CD4-positive, alpha-beta T cell treated with Interleukin-21 for 1 hour (primary cell): ENCODE data around the gene SLC25A18.
"Not testable (repeated sequence)": the region's sequence is repeated elsewhere in the genome, so short reads cannot be mapped to it uniquely, and the experiment has no call there.

ENCODE experiments used
- DNase-seq: peaks from one replicate; pipeline ENCODE4 v3.0.0-alpha.2; 2020

The SLC25A18 gene

DNA sequence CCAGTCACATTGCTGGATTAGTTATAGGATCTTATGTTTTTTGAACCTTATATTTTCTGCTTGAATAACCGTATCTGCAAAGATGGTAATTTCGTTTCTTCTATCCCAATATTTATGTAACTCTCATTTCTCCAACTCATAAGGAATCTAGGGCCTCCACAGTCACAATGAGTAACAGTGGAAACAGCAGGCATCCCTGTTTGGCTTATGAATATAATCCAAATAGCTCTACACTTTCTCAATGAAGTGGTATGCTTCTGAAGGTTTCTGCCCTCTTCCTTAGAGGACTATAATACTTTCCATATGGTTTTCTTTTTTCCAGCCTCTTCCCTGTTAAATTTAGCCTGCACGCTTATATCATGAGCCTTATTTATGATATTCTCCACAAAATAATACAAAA is 48.8 kb downstream of the SLC25A18 start:
- DNase-seq: no peak

DNA sequence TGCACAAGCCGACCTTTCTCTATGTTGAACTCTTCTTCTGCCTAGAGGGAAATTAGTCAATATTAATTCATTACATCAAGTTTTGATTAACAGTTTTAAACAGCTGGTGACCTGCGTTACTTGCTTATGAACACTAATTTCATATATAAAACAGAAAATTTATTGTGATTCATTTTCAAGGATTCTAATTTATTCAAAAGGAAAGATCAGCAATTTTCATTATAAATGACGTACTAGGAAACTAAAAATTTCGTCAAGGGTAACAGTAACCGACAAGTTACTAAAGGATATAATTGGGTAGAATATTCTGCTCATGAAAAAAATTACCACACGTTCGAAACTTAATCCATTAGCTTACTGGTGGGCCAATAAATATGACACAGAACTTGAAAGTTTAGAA is 50.0 kb downstream of the SLC25A18 start:
- DNase-seq: no peak

DNA sequence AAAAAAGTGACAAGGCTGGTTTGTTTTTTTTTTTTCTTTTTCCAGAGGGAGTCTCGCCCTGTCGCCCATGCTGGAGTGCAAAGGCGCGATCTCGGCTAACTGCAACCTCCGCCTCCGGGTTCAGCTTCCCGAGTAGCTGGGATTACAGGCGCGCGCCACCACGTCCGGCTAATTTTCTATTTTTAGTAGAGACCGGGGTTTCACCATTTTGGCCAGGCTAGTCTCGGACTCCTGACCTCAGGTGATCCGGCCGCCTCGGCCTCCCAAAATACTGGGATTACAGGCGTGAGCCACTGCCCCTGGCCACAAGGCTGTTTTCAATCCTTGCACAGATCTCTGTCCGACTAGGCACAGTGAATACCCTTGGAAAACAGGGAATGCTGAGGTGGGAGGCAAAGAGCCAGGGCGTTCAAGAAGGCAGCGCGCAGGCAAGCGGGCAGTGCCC is 64.7 kb downstream of the SLC25A18 start:
- DNase-seq: no peak

DNA sequence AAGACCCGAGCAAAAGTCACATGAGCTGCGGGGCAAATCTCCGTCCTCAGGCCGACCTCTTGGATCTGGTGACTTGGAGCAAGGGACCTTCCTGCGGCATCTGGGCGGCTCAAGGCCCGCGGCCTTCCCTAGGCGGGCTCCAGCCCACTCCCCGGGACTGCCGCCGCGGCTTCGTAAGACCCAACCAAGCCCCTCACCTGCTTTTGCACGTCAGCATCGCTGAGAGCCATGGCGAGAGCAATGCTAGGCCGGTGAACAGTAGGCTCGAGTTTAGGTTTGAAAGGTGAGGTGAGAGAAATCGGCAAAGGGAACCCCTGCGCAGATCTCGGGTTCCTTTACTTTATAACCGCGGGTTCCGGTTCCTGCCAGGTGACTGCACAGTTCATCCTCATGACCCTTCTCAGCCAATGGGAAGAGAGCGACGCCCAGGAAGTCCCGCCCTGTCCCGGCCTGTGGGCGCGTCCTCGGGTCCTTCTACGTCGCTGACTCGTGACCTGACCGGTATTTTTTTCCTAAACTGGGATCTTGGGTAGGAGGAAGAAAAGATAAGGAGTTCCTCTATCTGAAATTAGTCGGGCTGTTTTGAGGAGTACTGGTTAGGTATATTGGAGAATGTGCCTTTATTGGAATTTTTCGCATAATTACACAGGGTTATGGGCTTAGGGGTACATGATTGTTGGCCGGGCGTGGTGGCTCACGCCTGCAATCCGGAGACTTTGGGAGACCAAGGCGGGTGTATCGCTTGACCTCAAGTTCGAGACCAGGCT is 65.3 kb downstream of the SLC25A18 start, which contains the start of gene ATP6V1E1:
Gene ATP6V1E1, minus strand, starts transcription at position 344 of the 767 bp plus-strand sequence. Its CDS starts 114 bp downstream, at position 230.
- DNase-seq: peak; percentile 97

DNA sequence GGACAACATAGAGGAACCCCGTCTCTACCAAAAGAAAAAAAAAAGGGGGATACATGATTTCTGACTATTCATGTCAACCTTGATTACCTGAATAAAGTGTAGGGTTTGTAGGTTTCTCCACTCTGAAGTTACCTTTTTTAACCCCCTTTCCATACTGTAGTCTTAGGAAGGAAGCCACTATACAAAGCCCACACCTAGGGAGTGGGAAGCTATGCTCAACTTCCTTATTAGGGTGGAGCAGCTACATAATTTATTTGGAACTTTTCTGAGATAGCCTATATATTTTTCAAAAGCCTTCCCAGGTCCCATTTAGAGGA is 65.8 kb downstream of the SLC25A18 start:
- no peak for DNase-seq

DNA sequence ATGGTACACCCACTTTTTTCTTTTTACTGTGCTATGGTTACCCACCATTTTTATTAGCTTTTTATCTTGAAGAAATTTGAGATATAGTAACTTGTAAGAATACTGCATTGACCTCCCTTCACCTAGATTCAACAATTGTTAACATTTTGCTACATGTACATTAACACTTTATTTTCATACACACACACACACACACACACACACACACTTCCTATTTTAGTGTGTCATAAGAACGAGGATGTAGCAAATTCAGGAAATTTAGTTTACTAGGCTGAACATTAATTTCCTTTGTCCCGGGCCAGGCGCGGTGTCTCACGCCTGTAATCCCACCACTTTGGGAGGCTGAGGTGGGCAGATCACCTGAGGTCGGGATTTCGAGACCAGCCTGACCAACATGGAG is 66.3 kb downstream of the SLC25A18 start:
- no peak for DNase-seq

DNA sequence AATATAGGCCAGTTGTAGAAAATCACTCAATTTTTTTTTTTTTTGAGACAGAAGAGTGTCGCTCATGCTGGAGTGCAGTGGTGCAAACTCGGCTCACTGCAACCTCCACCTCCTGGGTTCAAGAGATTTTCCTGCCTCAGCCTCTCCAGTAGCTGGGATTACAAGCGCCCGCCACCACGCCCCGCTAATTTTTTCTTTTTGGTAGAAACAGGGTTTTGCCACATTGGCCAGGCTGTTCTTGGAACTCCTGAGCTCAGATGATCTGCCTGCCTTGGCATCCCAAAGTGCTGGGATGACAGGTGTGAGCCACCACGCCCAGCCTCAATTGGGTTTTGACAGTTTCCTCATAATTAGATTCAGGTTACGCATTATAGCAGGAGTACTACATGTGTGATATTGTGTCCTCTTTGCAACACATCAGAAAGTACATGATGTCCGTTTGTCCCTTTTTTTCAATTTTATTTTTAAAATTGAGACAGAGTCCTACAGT is 67.8 kb downstream of the SLC25A18 start:
- DNase-seq: no peak

DNA sequence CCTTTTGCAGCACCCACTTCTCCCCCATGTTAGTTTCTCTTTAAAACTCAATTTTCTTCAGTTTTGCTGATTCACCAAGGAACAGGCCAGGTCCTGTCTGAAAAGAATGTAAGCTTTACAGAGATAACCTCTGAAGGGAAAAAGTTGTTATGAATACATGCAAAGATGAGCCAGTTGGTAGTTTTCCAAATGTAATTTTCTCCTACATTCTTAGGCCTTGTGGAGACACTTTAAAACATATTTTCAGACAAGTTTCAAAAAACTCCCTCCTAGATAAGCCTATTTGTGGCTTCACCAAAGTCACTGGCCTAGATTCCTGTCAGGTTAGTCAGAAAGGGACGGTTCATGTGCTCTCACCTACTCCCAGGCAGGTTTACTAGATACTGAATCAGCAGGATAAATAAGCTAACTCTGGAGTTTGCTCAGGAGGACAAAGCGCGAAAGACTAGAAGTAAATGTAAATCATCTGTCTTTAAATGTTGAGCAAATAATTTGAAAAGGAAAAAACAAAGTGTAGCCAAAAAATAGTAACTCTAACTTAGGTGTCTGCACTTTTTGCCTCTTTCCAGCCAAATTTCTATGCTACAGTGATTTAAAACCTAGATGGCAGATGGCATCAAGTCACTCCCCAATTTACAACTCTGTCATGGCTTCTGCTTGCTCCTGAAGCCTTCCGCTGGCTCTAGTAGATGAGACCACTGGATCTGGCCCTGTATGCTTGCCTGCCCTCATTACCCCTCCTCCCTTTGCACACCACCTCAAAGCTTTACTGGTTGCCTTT is 70.1 kb downstream of the SLC25A18 start:
- no peak for DNase-seq

DNA sequence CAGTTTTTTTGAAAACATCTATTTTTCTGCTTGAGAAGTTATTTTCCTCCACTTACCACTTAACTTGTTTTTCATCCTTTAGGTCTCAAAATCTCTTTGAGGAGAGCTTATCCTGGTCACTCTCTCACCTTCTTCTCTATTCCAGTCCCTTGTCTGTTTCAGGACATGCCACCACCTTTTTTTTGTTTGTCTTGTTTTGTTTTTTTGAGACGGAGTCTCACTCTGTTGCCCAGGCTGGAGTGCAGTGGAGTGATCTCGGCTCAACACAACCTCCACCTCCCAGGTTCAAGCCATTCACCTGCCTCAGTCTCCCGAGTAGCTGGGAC is 70.7 kb downstream of the SLC25A18 start:
- DNase-seq: no peak

DNA sequence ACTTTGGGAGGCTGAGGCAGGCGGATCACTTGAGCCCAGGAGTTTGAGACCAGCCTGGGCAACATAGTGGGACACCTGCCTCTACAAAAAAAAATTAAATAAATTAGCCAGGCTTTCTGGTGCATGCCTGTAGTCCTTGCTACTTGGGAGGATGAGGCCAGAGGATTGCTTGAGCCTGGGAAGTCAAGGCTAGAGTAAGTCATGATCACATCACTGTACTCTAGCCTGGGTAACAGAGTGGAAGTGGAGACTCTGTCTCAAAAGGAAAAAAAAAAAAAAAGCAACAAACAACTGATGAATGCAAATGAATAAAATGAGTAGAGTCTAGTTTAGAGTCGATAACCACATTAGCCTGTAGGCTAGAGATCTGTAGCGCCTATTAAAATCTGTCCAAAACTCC is 71.4 kb downstream of the SLC25A18 start:
- DNase-seq: no peak

DNA sequence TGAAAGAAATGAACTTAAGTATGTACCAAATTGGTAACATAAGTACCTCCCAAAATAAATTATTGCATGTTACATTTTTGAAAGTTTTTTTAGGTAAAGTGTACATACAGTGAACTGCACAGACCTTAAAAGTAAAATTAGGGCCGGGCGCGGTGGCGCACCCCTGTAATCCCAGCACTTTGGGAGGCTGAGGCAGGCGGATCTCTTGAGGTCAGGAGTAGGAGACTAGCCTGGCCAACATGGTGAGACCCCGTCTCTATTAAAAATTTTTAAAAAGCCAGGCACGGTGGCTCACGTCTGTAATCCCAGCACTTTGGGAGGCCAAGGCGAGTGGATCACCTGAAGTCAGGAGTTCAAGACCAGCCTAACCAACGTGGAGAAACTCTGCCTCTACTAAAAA is 73.6 kb downstream of the SLC25A18 start:
- DNase-seq: not testable (repeated sequence)

DNA sequence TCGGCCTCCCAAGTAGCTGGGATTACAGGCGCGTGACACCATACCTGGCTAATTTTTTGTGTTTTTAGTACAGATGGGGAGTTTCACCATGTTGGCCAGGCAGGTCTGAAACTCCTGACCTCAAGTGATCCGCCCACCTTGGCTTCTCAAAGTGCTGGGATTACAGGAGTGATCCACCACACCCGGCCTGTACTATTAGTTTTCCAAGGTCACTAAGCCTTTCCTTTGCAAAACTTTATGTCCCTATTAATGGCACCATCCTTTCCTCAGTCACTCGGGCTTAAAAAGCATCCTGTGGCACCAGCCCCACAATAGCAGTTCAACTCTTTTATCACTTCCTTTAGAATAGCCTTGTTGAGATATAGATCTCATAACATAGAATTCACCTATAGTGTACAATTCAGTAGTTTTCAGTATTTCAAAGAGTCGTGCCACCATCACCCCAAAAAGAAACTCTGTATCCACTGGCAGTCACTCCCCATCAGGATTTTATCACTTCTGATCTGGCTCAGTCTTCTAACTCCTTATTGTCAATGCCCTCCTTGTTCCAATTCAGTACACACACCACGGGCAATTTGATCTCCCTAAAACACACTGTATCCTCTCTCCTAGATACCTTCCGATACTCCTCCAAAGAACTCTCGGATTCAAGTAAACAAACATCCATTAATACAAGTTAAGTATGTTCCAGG is 74.3 kb downstream of the SLC25A18 start:
- DNase-seq: no peak

DNA sequence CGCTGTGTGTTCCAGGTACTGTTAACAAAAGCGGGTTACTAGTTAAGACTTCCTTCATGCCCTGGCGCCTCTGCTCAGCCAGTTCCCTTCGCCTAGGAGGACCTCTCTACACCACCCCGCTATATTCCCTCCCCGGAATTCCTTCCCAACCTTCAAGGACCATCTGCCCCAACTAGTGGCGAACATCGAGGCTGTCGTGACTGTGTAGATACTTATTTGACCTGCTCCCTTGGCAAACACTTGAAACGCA is 74.8 kb downstream of the SLC25A18 start:
- no peak for DNase-seq

DNA sequence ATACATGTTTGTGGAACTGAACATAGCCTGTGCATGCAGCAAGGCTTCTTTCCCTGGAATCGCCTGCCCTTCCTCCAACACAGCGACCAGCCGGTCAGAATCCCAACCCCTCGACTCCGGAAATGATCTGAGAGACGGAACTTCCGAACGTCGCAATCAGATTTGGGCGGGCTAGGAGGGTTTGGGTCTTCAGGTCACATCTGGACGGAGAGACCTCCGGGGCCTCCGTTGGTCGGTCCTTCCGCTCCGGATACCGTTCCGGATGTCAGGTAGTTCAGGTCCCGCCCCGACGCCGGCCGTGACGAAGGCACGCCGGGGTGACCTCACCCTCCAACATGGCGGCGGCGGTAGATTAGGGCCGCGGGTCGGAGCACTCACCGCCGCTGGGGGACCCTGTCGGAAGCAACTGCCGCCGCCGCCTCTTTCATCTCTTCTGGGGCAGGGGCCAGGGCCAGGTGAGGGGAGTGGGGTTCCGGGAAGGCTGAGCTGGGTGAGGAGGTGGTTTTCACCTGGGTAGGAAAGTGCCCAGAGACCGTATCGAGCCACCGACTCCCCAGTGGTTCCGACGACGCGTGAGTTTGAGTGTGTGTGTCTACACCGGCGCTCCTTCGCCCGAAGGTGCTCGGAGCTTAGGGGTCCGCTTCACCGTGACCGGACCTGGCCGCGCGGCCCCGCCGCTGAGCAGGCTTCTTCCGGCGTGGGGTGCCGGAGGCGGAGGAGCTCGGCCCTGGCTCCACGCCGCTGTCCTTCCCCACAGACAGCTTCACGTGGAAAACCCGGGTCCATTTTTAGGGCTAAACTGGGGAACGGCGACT is 75.3 kb downstream of the SLC25A18 start, which contains the start of gene BCL2L13:
Gene BCL2L13, plus strand, starts transcription at position 326 of the 815 bp plus-strand sequence. CDS start 16,955 bp downstream, outside the sequence.
- DNase-seq: peak; percentile 91

DNA sequence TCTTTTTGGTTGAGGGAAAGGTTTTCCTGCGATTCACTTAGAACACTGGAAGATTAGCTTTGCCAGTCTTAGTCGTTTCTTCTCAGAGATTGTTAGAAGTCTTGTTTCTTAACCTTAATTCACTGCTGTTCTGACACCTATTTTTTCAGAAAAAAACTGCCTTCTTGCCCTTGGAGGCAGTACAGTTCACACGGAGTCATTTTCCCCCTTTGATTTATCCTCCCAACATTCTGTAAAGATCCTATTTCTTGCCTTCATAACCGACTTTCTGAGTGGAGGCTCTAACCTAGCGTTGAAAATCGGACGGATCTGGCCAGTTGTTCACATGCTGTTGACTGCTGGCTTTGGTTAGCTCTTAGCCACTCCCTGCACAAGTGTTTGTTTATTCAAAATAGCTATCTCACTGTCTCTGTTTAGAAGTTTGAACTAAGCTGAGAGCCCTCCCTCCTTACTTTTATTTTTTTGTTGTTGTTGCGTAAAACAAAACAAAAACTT is 76.0 kb downstream of the SLC25A18 start:
- DNase-seq: peak; percentile 47
